ENCODE results near the gene FKBP3. TPM values are rescaled to one million over a fixed set of nuclear protein-coding genes. Genes with fewer than 3 reads are reported as not detected.

FKBP3 gene
- polyA plus RNA-seq, 1 experiment: 105 TPM

DNA sequence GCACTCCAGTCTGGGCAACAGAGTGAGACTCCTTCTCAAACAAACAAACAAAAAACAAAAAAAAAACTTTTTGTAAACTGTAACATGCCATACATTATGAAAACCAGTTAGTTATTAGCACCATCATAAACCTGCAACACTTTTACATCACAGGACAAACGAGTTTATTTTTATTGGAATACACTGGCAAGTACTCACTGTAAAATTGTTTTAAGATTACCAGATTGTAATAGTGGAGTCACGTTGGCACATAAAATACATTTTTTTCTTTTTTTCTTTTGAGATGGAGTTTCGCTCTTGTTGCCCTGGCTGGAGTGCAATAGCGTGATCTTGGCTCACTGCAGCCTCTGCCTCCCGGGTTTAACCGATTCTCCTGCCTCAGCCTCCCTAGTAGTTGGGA, 15.7 kb downstream of the FKBP3 start:
- DNase-seq (ENCODE audit: low read depth, low spot score): no peak
- no peak overlapping the region for H3K4me3 ChIP-seq (ENCODE audit: low read depth, low read length)
- POLR2A ChIA-PET: no interaction called here
- H3K27me3 ChIP-seq (ENCODE audit: control insufficient read depth, insufficient read depth, low read length): no peaks in the 10 kb centered on the region
- CTCF ChIA-PET: no interaction called here
- TF ChIP-seq, protein P1, sequence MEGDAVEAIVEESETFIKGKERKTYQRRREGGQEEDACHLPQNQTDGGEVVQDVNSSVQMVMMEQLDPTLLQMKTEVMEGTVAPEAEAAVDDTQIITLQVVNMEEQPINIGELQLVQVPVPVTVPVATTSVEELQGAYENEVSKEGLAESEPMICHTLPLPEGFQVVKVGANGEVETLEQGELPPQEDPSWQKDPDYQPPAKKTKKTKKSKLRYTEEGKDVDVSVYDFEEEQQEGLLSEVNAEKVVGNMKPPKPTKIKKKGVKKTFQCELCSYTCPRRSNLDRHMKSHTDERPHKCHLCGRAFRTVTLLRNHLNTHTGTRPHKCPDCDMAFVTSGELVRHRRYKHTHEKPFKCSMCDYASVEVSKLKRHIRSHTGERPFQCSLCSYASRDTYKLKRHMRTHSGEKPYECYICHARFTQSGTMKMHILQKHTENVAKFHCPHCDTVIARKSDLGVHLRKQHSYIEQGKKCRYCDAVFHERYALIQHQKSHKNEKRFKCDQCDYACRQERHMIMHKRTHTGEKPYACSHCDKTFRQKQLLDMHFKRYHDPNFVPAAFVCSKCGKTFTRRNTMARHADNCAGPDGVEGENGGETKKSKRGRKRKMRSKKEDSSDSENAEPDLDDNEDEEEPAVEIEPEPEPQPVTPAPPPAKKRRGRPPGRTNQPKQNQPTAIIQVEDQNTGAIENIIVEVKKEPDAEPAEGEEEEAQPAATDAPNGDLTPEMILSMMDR (IDR thresholded peaks at IDR 0.05; ENCODE audit: low read depth, low read length): no peak
- H3K27ac ChIP-seq (ENCODE audit: low read depth, low read length): no peak overlapping the region
- H3K9me3 ChIP-seq (ENCODE audit: control insufficient read depth, insufficient read depth, low read length): no peaks in the 10 kb centered on the region

DNA sequence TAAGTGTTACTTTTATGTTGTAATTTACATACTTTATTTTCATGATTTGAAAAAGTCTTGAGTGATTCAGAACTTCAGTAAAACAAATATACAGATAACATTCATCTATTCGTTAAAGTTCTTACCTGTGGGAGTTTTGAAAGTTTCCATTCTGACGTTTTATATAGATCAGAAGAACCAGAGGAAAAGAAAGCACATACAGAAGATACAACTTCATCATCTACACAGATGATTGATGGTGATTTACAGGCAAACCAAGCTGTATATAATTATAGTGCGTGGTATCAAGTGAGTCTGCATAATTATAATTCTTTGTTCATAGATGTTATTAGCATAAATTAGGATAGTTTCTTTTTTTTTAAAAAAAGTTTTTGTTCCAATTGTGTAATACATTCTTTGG, 20.0 kb downstream of the FKBP3 start:
- ChIA-PET POLR2A (interaction anchor here (0.7 kb wide), 1 partner anchor 13 kb away, joined by 4 read pairs; no protein-coding TSS in a partner anchor), CTCF (interaction anchor here (1.0 to 1.6 kb wide), 3 partner anchors 152 to 155 kb away, joined by 3 to 11 read pairs (median 7); no protein-coding TSS in a partner anchor)
- DNase-seq (ENCODE audit: low read depth, low spot score): no peak
- no peak overlapping the region for H3K4me3 ChIP-seq (ENCODE audit: low read depth, low read length)
- H3K9me3 ChIP-seq (ENCODE audit: control insufficient read depth, insufficient read depth, low read length): no peaks in the 10 kb centered on the region
- no peaks in the 10 kb centered on the region for H3K27me3 ChIP-seq (ENCODE audit: control insufficient read depth, insufficient read depth, low read length)
- TF ChIP-seq, protein P1 (IDR thresholded peaks at IDR 0.05; ENCODE audit: low read depth, low read length): no peak
- H3K27ac ChIP-seq (ENCODE audit: low read depth, low read length): no peak overlapping the region

DNA sequence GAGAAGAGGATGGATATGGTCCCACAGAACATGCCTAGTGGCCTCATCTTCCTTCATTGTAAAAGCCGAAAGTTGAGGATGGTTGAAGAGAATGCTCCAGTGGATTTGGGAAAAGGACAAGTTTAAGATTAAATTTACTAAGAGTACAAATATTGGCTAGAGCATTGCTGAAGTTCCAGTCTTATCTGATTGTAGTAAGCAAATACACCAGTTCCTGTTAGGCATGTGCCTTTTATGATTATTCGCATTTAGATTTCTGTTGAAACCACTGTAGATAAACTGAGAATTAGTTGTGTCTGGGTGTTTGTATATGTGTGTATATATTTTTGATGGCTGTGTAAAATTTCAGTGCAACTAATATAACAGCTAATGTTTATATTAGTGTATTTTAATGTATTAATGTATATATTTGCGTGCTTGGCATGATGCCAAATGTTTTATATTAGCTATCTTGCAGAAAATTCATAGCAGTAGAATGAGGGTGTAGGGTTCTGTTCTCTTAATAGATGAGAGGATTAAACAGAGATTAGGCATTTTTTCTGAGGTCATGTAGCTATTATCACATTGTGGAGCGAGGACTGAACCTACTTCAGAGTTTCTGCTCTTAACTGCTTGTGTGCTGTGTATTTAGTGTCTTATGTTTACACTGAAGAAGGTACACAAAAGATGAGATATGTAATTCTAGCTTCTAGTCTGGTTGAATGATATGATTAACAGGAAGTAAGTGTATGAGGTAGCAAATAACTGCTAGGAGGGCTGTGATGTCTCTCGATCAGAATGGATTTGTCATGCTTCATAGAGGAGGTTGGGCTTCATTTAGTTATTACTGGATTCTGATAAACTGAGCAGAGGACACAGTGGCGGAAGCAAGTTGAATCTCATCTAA, 21.1 kb downstream of the FKBP3 start:
- Histone ChIP-seq H3K27me3 (ENCODE audit: control insufficient read depth, insufficient read depth, low read length) (no peaks in the 10 kb centered on the region), H3K27ac (ENCODE audit: low read depth, low read length) (no peak overlapping the region), H3K9me3 (ENCODE audit: control insufficient read depth, insufficient read depth, low read length) (no peaks in the 10 kb centered on the region), H3K4me3 (ENCODE audit: low read depth, low read length) (no peak overlapping the region)
- TF ChIP-seq, protein P1 (IDR thresholded peaks at IDR 0.05; ENCODE audit: low read depth, low read length): no peak
- ChIA-PET CTCF (interaction anchor here (1.0 to 1.6 kb wide), 2 partner anchors 153 to 156 kb away, joined by 3 to 11 read pairs; no protein-coding TSS in a partner anchor), POLR2A (no interaction called here)
- DNase-seq (ENCODE audit: low read depth, low spot score): no peak

DNA sequence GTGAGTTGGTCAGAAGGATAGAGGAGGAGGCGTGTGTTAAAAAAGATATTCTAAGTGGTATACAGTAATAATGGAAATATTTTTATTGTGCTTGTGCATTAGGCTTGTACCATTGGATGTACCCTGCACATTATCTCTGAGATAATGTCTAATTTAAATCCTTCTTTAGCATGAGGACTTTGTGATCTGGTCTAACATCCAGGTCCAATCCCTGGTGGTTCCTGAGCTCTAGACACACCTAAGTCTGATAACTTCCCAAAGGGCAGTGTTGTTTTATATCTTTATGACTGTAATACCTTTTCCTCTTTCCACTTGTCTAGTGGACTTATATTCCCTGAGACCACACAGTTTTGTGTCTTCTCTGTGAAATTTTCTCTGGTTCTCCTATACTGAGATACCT, 29.7 kb downstream of the FKBP3 start:
- DNase-seq (ENCODE audit: low read depth, low spot score): no peak
- ChIA-PET POLR2A (no interaction called here), CTCF (interaction anchor here (1.0 kb wide), 1 partner anchor 190 kb away, joined by 3 read pairs; no protein-coding TSS in a partner anchor)
- Histone ChIP-seq H3K27me3 (ENCODE audit: control insufficient read depth, insufficient read depth, low read length) (no peaks in the 10 kb centered on the region), H3K4me3 (ENCODE audit: low read depth, low read length) (no peak overlapping the region), H3K27ac (ENCODE audit: low read depth, low read length) (no peak overlapping the region), H3K9me3 (ENCODE audit: control insufficient read depth, insufficient read depth, low read length) (no peaks in the 10 kb centered on the region)
- TF ChIP-seq, protein P1 (IDR thresholded peaks at IDR 0.05; ENCODE audit: low read depth, low read length): no peak

DNA sequence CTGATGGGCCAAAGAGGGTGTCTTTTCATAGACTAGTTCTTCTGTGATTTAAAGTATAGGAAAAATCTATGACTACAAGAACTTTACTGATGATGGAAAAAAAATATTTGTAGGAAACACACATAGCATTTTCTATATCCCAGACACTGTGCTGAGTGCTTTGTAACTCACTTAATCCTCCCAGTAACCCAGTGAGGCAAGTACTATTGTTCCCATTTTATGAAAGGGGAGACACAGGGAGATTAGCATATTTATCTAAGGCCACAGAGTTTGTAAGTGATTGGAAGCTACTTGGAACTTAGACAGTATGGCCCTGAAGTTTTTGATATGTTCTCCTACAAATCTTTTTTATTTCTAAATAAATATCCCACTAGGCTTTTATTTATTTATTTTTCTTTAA, 30.5 kb downstream of the FKBP3 start:
- no peak for DNase-seq (ENCODE audit: low read depth, low spot score)
- ChIA-PET POLR2A (no interaction called here), CTCF (no interaction called here)
- H3K27ac ChIP-seq (ENCODE audit: low read depth, low read length): no peak overlapping the region
- H3K4me3 ChIP-seq (ENCODE audit: low read depth, low read length): no peak overlapping the region
- TF ChIP-seq, protein P1 (IDR thresholded peaks at IDR 0.05; ENCODE audit: low read depth, low read length): no peak
- H3K9me3 ChIP-seq (ENCODE audit: control insufficient read depth, insufficient read depth, low read length): no peaks in the 10 kb centered on the region
- H3K27me3 ChIP-seq (ENCODE audit: control insufficient read depth, insufficient read depth, low read length): no peaks in the 10 kb centered on the region

All from AG04450 (cell line).